ENCODE measurements around the gene GPR3. TPM values are rescaled to one million over a fixed set of nuclear protein-coding genes. Genes with fewer than 3 reads are reported as not detected.
A peak's percentile ranks its signal among the peaks of the same experiment; 100 is the strongest.

The GPR3 gene
- total and polyA plus RNA-seq, 2 of the 8 experiments (the other 6 are each of a cell fraction or from before 2014, with no cell fraction given), result 9.9 to 26.5 TPM

DNA sequence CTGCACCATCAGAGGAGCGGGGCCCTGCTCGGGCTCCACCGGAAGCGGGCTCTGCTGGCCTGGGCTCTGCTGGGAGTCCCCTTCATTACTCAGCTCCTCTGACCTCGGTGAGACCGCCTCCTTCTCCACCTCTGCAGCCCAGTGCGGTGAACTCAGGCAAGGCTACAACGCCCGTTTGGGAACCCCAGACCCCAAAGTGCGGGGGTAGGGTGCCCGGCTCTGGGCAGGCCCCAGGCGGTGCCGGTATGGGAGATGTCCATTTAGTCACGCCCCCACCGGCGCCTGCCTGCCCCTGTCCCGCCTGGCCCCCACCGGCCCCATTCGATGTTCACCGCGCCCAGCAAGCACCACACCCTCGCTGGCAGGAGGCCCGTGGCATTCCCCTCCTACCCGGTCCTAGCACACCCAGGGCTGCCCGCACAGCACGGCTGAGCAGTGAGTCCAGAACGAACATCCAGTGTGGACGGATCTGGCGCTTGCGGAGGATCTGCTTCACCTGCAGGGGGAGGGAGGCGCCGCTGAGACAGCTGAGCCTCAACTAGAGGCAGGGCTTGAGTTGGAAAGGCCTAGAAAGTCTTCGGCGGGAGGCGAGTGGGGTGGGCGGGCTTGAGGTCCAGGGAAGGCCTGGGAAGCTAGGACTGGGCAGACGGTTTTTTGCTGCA, 35.7 kb upstream of the GPR3 start (continued):
- TF ChIP-seq RAD21 (IDR thresholded peaks at IDR 0.05 in 1 of 2, conservative IDR thresholded peaks at IDR 0.05 in 1 of 2; ENCODE audit: low read depth in 2 of 2, low read length in 2 of 2) (peak in 1 of 2 experiments; percentile 21; a peak in 2 of 4 replicates), CREB1 (IDR thresholded peaks at IDR 0.05) (no peak), CHD2 (IDR thresholded peaks at IDR 0.05; ENCODE audit: low read length) (no peak), NANOG (IDR thresholded peaks at IDR 0.05; ENCODE audit: insufficient read depth, low read depth, low read length, poor library complexity, severe bottlenecking) (no peak), RBBP5 (IDR thresholded peaks at IDR 0.05; ENCODE audit: borderline replicate concordance, low read depth, low read length) (no peak), NRF1 (IDR thresholded peaks at IDR 0.05; ENCODE audit: low read depth, low read length) (no peak), RXRA (IDR thresholded peaks at IDR 0.05; ENCODE audit: insufficient read depth, low read depth, low read length) (no peak), HDAC2 (IDR thresholded peaks at IDR 0.05; ENCODE audit: borderline replicate concordance in 1 of 2, low read depth in 2 of 2, low read length in 2 of 2) (no peak), SIN3A (conservative IDR thresholded peaks at IDR 0.05 in 1 of 2, IDR thresholded peaks at IDR 0.05 in 1 of 2; ENCODE audit: low read depth in 1 of 2, low read length in 2 of 2) (no peak)

Data from H1 (cell line).